22Rv1 (cell line): ENCODE results near the gene RECQL.

Source experiments
- CTCF ChIP-seq: fragments of 450-650 bp; IDR thresholded peaks from 2 replicates; pipeline ENCODE4 v1.5.1; 2017; ENCODE audit warnings: mild to moderate bottlenecking
- ZFX ChIP-seq: fragments of 450-650 bp; IDR thresholded peaks from 2 replicates; pipeline ENCODE4 v1.6.1; 2017; ENCODE audit warnings: antibody characterized with exemption, borderline replicate concordance

GRCh38 chr12:21439347-21439746 is 62.1 kb downstream of the RECQL start:
- TF ChIP-seq CTCF (no peak), ZFX (no peak)
